Immature natural killer cell (primary cell): ENCODE data around the gene DNER. TPM values are rescaled to one million over a fixed set of nuclear protein-coding genes. Genes with fewer than 3 reads are reported as not detected.
"Not testable (repeated sequence)": the region's sequence is repeated elsewhere in the genome, so short reads cannot be mapped to it uniquely, and the experiment has no call there.

Experiments
- DNase-seq, 3 donors: peaks; one replicate each; pipeline ENCODE4 v3.0.0; 2022; ENCODE audit warnings: mixed read lengths in 1 of 3
- H3K27ac Mint-ChIP-seq, 6 donors: one replicate each; pipeline ENCODE4 v1.8.0; 2020; ENCODE audit warnings: mixed read lengths in 6 of 6, mild to moderate bottlenecking in 5 of 6, inconsistent platforms in 4 of 6, moderate library complexity in 3 of 6
- H3K27me3 Mint-ChIP-seq, 3 donors: one replicate each; pipeline ENCODE4 v1.8.0; 2020 to 2021; ENCODE audit warnings: low read depth in 3 of 3, mild to moderate bottlenecking in 3 of 3, mixed read lengths in 3 of 3, moderate library complexity in 3 of 3, inconsistent platforms in 1 of 3
- H3K36me3 Mint-ChIP-seq, 3 donors: one replicate each; pipeline ENCODE4 v1.8.0; 2020; ENCODE audit warnings: mixed read lengths in 3 of 3, inconsistent platforms in 2 of 3, mild to moderate bottlenecking in 2 of 3
- H3K4me1 Mint-ChIP-seq, 2 donors: one replicate each; pipeline ENCODE4 v1.8.0; 2020; ENCODE audit warnings: inconsistent platforms in 2 of 2, mild to moderate bottlenecking in 2 of 2, mixed read lengths in 2 of 2, moderate library complexity in 1 of 2
- H3K4me3 Mint-ChIP-seq, 5 donors: one replicate each; pipeline ENCODE4 v1.8.0; 2020; ENCODE audit warnings: mild to moderate bottlenecking in 5 of 5, mixed read lengths in 5 of 5, inconsistent platforms in 3 of 5, moderate library complexity in 3 of 5
- H3K9me3 Mint-ChIP-seq, 6 donors: one replicate each; pipeline ENCODE4 v1.8.0; 2020; ENCODE audit warnings: mild to moderate bottlenecking in 6 of 6, mixed read lengths in 6 of 6, inconsistent platforms in 4 of 6, moderate library complexity in 3 of 6
- polyA plus RNA-seq, 3 donors: library from polyadenylated mRNA; unstranded; fragments of 300-500 nt; fragmentation: Illumina TruSeq; gene quantifications; one replicate each; pipeline ENCODE4 v1.2.3, GENCODE V29; 2021

DNER gene
- polyA plus RNA-seq, 3 donors from 2014 or later = not detected

GRCh38 chr2:229528846-229529245 is 185.5 kb downstream of the DNER start:
- Mint-ChIP-seq H3K4me3 (no peak overlapping the region), H3K9me3 (peaks cover 0 to 8% (median 0%) of the 10 kb centered on the region in 6 donors), H3K27me3 (peaks cover 0 to 6% (median 4%) of the 10 kb centered on the region in 3 donors), H3K27ac (no peak overlapping the region), H3K4me1 (no peaks in the 10 kb centered on the region), H3K36me3 (no peaks in the 10 kb centered on the region)
- no peak for DNase-seq

GRCh38 chr2:229526951-229527350 is 187.4 kb downstream of the DNER start:
- no peaks in the 10 kb centered on the region for H3K36me3 Mint-ChIP-seq
- peaks cover 1 to 7% (median 2%) of the 10 kb centered on the region in 3 donors for H3K27me3 Mint-ChIP-seq
- no peak overlapping the region for H3K27ac Mint-ChIP-seq
- no peak overlapping the region for H3K4me3 Mint-ChIP-seq
- H3K4me1 Mint-ChIP-seq = no peaks in the 10 kb centered on the region
- DNase-seq = no peak
- peaks cover 0 to 5% (median 0%) of the 10 kb centered on the region in 6 donors for H3K9me3 Mint-ChIP-seq

GRCh38 chr2:229524799-229525198 is 189.6 kb downstream of the DNER start:
- Mint-ChIP-seq H3K27ac (no peak overlapping the region), H3K4me3 (no peak overlapping the region), H3K4me1 (no peaks in the 10 kb centered on the region), H3K9me3 (peaks cover 0 to 3% (median 0%) of the 10 kb centered on the region in 6 donors), H3K27me3 (peaks cover 0 to 7% (median 5%) of the 10 kb centered on the region in 3 donors), H3K36me3 (no peaks in the 10 kb centered on the region)
- no peak for DNase-seq

- Mint-ChIP-seq H3K27ac (no peak overlapping the region), H3K36me3 (no peaks in the 10 kb centered on the region), H3K27me3 (peaks cover 0 to 16% (median 5%) of the 10 kb centered on the region in 3 donors), H3K4me1 (no peaks in the 10 kb centered on the region), H3K4me3 (no peak overlapping the region), H3K9me3 (peaks cover 0 to 1% (median 0%) of the 10 kb centered on the region in 6 donors)
- DNase-seq = no peak
Observed at GRCh38 chr2:229523663-229524062, 190.7 kb downstream of the DNER start.

- Mint-ChIP-seq H3K36me3 (no peaks in the 10 kb centered on the region), H3K27me3 (peaks cover 0 to 12% (median 5%) of the 10 kb centered on the region in 3 donors), H3K9me3 (no peaks in the 10 kb centered on the region), H3K4me3 (no peak overlapping the region), H3K4me1 (no peaks in the 10 kb centered on the region), H3K27ac (no peak overlapping the region)
- DNase-seq = no peak
Observed at GRCh38 chr2:229521576-229521975, 192.8 kb downstream of the DNER start.

GRCh38 chr2:229520691-229521096 is 193.7 kb downstream of the DNER start:
- Mint-ChIP-seq H3K4me3 (no peak overlapping the region), H3K36me3 (no peaks in the 10 kb centered on the region), H3K27ac (no peak overlapping the region), H3K27me3 (peaks cover 0 to 12% (median 5%) of the 10 kb centered on the region in 3 donors), H3K4me1 (no peaks in the 10 kb centered on the region), H3K9me3 (no peaks in the 10 kb centered on the region)
- no peak for DNase-seq

GRCh38 chr2:229519655-229520430 is 194.5 kb downstream of the DNER start:
- peaks cover 0 to 1% (median 0%) of the 10 kb centered on the region in 6 donors for H3K9me3 Mint-ChIP-seq
- H3K4me1 Mint-ChIP-seq = no peaks in the 10 kb centered on the region
- no peaks in the 10 kb centered on the region for H3K36me3 Mint-ChIP-seq
- DNase-seq = no peak
- no peak overlapping the region for H3K27ac Mint-ChIP-seq
- peaks cover 0 to 12% (median 7%) of the 10 kb centered on the region in 3 donors for H3K27me3 Mint-ChIP-seq
- H3K4me3 Mint-ChIP-seq = no peak overlapping the region

- Mint-ChIP-seq H3K9me3 (peaks cover 0 to 5% (median 0%) of the 10 kb centered on the region in 6 donors), H3K4me1 (no peaks in the 10 kb centered on the region), H3K36me3 (no peaks in the 10 kb centered on the region), H3K4me3 (no peak overlapping the region), H3K27me3 (peaks cover 0 to 7% (median 5%) of the 10 kb centered on the region in 3 donors), H3K27ac (no peak overlapping the region)
- DNase-seq = no peak
Observed at GRCh38 chr2:229514273-229514895, 200.0 kb downstream of the DNER start.

GRCh38 chr2:229511524-229511923 is 202.8 kb downstream of the DNER start:
- H3K27me3 Mint-ChIP-seq = peaks cover 0 to 7% (median 0%) of the 10 kb centered on the region in 3 donors
- H3K4me3 Mint-ChIP-seq = no peak overlapping the region
- H3K36me3 Mint-ChIP-seq = no peaks in the 10 kb centered on the region
- H3K4me1 Mint-ChIP-seq = no peaks in the 10 kb centered on the region
- no peak overlapping the region for H3K27ac Mint-ChIP-seq
- DNase-seq = no peak
- H3K9me3 Mint-ChIP-seq = peaks cover 0 to 5% (median 0%) of the 10 kb centered on the region in 6 donors

GRCh38 chr2:229506699-229507098 is 207.7 kb downstream of the DNER start:
- H3K27ac Mint-ChIP-seq, H3K36me3 Mint-ChIP-seq, H3K4me3 Mint-ChIP-seq, H3K4me1 Mint-ChIP-seq, H3K9me3 Mint-ChIP-seq, DNase-seq, H3K27me3 Mint-ChIP-seq: not testable (repeated sequence)

GRCh38 chr2:229501051-229501794 is 213.1 kb downstream of the DNER start:
- H3K9me3 Mint-ChIP-seq = peaks cover 2 to 16% (median 7%) of the 10 kb centered on the region in 6 donors
- H3K36me3 Mint-ChIP-seq = no peaks in the 10 kb centered on the region
- H3K4me1 Mint-ChIP-seq = no peaks in the 10 kb centered on the region
- no peak overlapping the region for H3K4me3 Mint-ChIP-seq
- DNase-seq = no peak
- no peak overlapping the region for H3K27ac Mint-ChIP-seq
- H3K27me3 Mint-ChIP-seq = peaks cover 0 to 5% (median 2%) of the 10 kb centered on the region in 3 donors

GRCh38 chr2:229492034-229492433 is 222.3 kb downstream of the DNER start:
- H3K36me3 Mint-ChIP-seq = no peaks in the 10 kb centered on the region
- no peaks in the 10 kb centered on the region for H3K4me1 Mint-ChIP-seq
- H3K9me3 Mint-ChIP-seq = peaks cover 0 to 7% (median 0%) of the 10 kb centered on the region in 6 donors
- peaks cover 0 to 5% (median 3%) of the 10 kb centered on the region in 3 donors for H3K27me3 Mint-ChIP-seq
- H3K27ac Mint-ChIP-seq = no peak overlapping the region
- H3K4me3 Mint-ChIP-seq = no peak overlapping the region
- no peak for DNase-seq

- Mint-ChIP-seq H3K9me3 (peaks cover 0 to 4% (median 0%) of the 10 kb centered on the region in 6 donors), H3K4me3 (no peak overlapping the region), H3K27me3 (peaks cover 0 to 4% (median 3%) of the 10 kb centered on the region in 3 donors), H3K27ac (no peak overlapping the region), H3K36me3 (no peaks in the 10 kb centered on the region), H3K4me1 (no peaks in the 10 kb centered on the region)
- no peak for DNase-seq
Observed at GRCh38 chr2:229490167-229490566, 224.2 kb downstream of the DNER start.

- no peaks in the 10 kb centered on the region for H3K4me1 Mint-ChIP-seq
- no peak for DNase-seq
- peaks cover 0 to 4% (median 0%) of the 10 kb centered on the region in 6 donors for H3K9me3 Mint-ChIP-seq
- no peak overlapping the region for H3K4me3 Mint-ChIP-seq
- no peaks in the 10 kb centered on the region for H3K36me3 Mint-ChIP-seq
- no peak overlapping the region for H3K27ac Mint-ChIP-seq
- peaks cover 0 to 4% (median 0%) of the 10 kb centered on the region in 3 donors for H3K27me3 Mint-ChIP-seq
Observed at GRCh38 chr2:229489016-229489415, 225.3 kb downstream of the DNER start.
